Measurements from ENCODE around the gene COPG2.
"Not testable (repeated sequence)": the region's sequence is repeated elsewhere in the genome, so short reads cannot be mapped to it uniquely, and the experiment has no call there.

The COPG2 gene, protein sequence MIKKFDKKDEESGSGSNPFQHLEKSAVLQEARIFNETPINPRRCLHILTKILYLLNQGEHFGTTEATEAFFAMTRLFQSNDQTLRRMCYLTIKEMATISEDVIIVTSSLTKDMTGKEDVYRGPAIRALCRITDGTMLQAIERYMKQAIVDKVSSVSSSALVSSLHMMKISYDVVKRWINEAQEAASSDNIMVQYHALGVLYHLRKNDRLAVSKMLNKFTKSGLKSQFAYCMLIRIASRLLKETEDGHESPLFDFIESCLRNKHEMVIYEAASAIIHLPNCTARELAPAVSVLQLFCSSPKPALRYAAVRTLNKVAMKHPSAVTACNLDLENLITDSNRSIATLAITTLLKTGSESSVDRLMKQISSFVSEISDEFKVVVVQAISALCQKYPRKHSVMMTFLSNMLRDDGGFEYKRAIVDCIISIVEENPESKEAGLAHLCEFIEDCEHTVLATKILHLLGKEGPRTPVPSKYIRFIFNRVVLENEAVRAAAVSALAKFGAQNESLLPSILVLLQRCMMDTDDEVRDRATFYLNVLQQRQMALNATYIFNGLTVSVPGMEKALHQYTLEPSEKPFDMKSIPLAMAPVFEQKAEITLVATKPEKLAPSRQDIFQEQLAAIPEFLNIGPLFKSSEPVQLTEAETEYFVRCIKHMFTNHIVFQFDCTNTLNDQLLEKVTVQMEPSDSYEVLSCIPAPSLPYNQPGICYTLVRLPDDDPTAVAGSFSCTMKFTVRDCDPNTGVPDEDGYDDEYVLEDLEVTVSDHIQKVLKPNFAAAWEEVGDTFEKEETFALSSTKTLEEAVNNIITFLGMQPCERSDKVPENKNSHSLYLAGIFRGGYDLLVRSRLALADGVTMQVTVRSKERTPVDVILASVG

GRCh38 chr7:130668258-130669084 lies at the start of gene COPG2:
Gene COPG2, minus strand, starts transcription at chr7:130668748. Its CDS starts 80 bp downstream, at chr7:130668668.
- peak; percentile 86 for DNase-seq

DNA sequence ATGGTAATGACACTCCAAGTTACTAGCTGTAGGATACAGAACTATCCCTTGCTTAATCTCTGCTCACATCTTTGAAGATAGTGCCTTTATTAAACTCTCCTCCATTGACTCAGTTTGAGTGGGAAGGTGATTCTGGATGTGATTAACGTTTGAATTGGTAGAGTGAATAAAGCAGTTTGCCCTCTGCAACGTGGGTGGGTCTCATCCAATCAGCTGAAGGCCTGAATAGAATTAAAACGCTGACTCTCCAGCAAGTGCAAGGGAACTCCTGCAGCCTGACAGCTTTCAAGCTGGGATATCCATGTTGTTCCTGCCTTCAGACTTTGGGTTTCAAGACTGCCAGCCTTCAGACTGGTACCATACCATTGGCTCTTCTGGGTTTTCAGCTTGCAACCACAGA lies 43.9 kb upstream of the COPG2 start:
- no peak for DNase-seq

DNA sequence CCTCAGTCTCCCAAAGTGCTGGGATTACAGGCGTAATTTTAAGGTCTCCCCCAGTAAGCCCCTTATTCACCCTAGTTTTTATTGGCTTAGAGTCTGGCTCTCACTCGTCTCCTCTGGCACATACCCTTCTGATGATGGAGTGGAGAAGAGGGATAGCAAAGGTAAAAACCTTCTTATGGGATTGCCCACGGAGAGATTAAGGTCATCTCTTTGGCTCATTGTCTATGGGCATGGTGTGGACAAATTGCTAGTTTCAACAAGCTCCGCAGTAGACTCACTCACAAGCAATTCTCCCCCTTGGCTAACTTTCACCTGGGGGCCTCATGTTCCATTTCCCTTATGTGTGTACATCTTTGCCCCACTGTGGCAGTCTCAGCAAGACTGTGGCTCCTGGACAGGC lies 40.2 kb upstream of the COPG2 start:
- DNase-seq: no peak

GRCh38 chr7:130708001-130708400 lies 39.5 kb upstream of the COPG2 start:
- DNase-seq: no peak

DNA sequence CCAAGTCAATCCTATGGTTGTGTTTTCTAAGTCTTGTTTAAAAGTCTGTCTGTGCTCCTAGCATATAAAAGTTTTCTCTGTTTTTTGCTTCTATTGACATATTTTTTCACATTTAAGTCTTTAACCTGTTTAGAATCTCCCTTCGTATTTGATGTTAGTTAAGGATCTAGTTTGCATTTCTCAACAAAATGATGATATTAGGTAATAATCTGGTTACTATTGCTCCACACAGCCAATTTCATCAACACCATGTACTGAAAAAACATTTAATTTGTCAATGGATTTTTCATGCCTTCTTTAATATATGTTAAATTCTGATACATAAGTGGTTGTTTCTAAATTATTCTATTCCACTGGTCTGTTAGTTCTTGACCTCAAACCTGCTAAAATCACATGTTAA lies 35.3 kb upstream of the COPG2 start:
- DNase-seq: no peak

DNA sequence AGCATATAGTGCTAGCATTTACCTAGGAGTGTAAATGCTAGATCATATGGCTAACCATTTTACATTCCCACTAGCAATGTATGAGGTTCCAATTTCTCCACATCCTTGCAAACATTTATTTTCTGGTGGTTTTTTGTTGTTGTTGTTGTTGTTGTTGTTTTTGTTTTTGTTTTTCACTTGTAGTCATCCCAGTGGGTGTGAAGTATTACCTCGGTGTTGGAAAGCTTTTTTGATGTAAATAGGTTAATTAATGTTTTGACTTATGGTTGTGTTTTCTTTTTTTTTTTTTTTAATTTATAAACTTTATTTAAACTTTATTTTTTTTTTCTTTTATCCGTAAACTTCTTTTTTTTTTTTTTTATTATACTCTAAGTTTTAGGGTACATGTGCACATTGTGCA lies 33.1 kb upstream of the COPG2 start:
- DNase-seq: no peak

- DNase-seq: no peak
These were observed 32.2 kb upstream of the COPG2 start for GRCh38 chr7:130700760-130701159.

GRCh38 chr7:130699686-130700085 lies 31.1 kb upstream of the COPG2 start:
- DNase-seq: no peak

- DNase-seq: no peak
These were observed 29.3 kb upstream of the COPG2 start for GRCh38 chr7:130697820-130698219.

GRCh38 chr7:130695840-130696239 lies 27.3 kb upstream of the COPG2 start:
- no peak for DNase-seq

- not testable (repeated sequence) for DNase-seq
These were observed 23.8 kb upstream of the COPG2 start for GRCh38 chr7:130692396-130692795.

GRCh38 chr7:130689683-130690082 lies 21.1 kb upstream of the COPG2 start:
- DNase-seq: no peak

GRCh38 chr7:130683026-130683425 lies 14.5 kb upstream of the COPG2 start:
- DNase-seq: no peak

DNA sequence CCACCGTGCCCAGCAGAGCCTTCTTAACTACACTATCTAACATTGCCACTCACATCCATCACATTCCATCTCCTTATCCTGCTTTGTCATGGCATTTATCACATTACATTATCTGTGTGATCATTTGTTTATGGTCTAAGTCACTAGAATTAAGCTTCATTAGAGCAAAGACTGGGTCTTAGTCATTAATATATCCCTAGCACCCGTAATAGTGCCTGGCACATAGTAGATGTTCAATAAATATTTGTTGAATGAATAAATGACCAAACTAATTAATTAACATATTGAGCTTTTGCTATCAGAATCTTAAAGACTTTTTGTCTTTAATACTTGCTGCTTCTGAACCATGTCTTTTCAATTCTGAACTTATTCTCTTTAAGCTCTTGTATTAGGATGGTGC lies 5.9 kb upstream of the COPG2 start:
- DNase-seq: no peak

- DNase-seq: no peak
These were observed 4.5 kb upstream of the COPG2 start for GRCh38 chr7:130673066-130673465.

DNA sequence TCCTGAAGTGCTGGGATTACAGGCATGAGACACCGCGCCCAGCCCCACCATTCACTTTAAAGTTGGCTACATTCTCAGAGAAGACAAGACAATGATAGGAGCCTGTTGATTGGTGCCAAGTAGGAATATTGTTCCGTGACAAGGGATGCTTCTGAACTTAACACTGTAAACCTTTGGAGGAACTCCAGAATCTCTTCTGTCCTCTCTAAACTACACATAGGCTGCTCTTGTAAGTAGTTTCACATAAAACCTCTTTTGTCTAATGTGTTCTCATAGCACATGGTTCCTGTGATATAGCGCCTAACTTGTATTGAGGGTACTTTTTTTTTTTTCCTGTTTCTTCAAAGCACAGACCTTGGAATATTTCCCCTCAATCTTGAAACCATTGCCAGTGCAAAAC lies 3.6 kb upstream of the COPG2 start:
- no peak for DNase-seq

DNA sequence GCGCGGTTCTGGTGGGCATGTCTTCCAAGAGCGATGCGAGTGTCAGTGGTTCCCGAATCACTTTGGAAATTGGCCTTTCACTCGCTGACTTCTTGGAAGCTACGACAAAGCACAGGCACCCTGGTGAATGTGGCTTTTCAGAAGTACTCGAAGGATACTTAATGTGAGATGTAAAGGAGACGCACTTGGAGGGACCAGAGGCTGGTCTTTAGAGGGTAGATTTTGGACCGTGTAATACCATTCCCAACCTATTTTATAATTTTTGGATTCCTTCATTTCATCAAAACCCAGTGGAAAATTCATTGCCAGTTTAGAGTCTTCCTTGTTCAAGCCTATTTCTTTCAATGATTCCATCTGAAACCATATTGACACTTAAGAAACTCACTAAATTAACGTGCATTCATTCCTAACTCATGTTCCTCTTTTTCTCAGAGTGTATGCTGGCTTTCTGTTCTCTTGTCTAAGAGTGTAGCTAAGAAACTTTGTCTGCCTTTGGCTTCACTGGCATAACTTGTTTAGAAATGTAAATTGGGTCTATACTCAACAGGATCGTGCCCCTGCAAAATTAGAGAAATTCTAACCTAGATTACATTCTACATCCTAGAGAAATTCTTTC lies 645 bp upstream of the COPG2 start:
- no peak for DNase-seq

- no peak for DNase-seq
These were observed 823 bp downstream of the COPG2 start for GRCh38 chr7:130667593-130668257.

- DNase-seq: no peak
These were observed 6.1 kb downstream of the COPG2 start for GRCh38 chr7:130662426-130662825.

- no peak for DNase-seq
These were observed 13.3 kb downstream of the COPG2 start for GRCh38 chr7:130655286-130655685.

GRCh38 chr7:130654850-130655249 lies 13.7 kb downstream of the COPG2 start:
- no peak for DNase-seq

- DNase-seq: no peak
These were observed 17.9 kb downstream of the COPG2 start for GRCh38 chr7:130650611-130651120.
